MM.1S (cell line): Measurements from ENCODE around the gene SAMD3.

Experiments
- DNase-seq: peaks from one replicate; pipeline ENCODE4 v3.0.0-alpha.2; 2015
- H2AFZ ChIP-seq: fragments of 300-600 bp; sonication (generic); 2 replicates; pipeline ENCODE4 v1.6.0; 2016; ENCODE audit warnings: antibody characterized with exemption, low read length
- H3F3A ChIP-seq: fragments of 300-600 bp; sonication (generic); 2 replicates; pipeline ENCODE4 v1.6.1; 2016; ENCODE audit warnings: mild to moderate bottlenecking, antibody characterized with exemption, low read length, moderate library complexity, mixed read lengths; ENCODE audit not compliant: insufficient read depth
- H3K27ac ChIP-seq: fragments of 300-600 bp; sonication (generic); 2 replicates; pipeline ENCODE4 v1.5.1; 2016; ENCODE audit warnings: mild to moderate bottlenecking, low read length
- H3K27me3 ChIP-seq: fragments of 300-600 bp; sonication (generic); replicated peaks from 2 replicates; pipeline ENCODE4 v1.6.0; 2016; ENCODE audit warnings: low read length; ENCODE audit not compliant: insufficient read depth
- H3K36me3 ChIP-seq: fragments of 300-600 bp; sonication (generic); replicated peaks from 2 replicates; pipeline ENCODE4 v1.6.1; 2016; ENCODE audit warnings: mild to moderate bottlenecking, low read length, mixed read lengths; ENCODE audit not compliant: insufficient read depth
- H3K4me1 ChIP-seq: fragments of 300-600 bp; sonication (generic); 2 replicates; pipeline ENCODE4 v1.6.1; 2016; ENCODE audit warnings: low read length, mixed read lengths
- H3K4me2 ChIP-seq: fragments of 300-600 bp; sonication (generic); 2 replicates; pipeline ENCODE4 v1.6.0; 2016; ENCODE audit warnings: low read depth, low read length
- H3K4me3 ChIP-seq: fragments of 300-600 bp; sonication (generic); 2 replicates; pipeline ENCODE4 v1.5.1; 2016; ENCODE audit warnings: low read length, mixed read lengths
- H3K79me2 ChIP-seq: fragments of 300-600 bp; sonication (generic); 2 replicates; pipeline ENCODE4 v1.6.1; 2016; ENCODE audit warnings: mixed run types, low read length, mixed read lengths
- H3K9ac ChIP-seq: fragments of 300-600 bp; sonication (generic); 2 replicates; pipeline ENCODE4 v1.6.1; 2016; ENCODE audit warnings: low read length, mixed read lengths
- H3K9me2 ChIP-seq: fragments of 300-600 bp; sonication (generic); replicated peaks from 2 replicates; pipeline ENCODE4 v1.6.1; 2016; ENCODE audit warnings: mild to moderate bottlenecking, low read length, mixed read lengths; ENCODE audit not compliant: insufficient read depth
- H3K9me3 ChIP-seq: fragments of 300-600 bp; sonication (generic); replicated peaks from 2 replicates; pipeline ENCODE4 v1.6.1; 2016; ENCODE audit warnings: mild to moderate bottlenecking, low read length, mixed read lengths; ENCODE audit not compliant: insufficient read depth
- H4K20me1 ChIP-seq: fragments of 300-600 bp; sonication (generic); 2 replicates; pipeline ENCODE4 v1.6.1; 2016; ENCODE audit warnings: mild to moderate bottlenecking, low read length, moderate library complexity, mixed read lengths; ENCODE audit not compliant: insufficient read depth
- CTCF ChIP-seq: fragments of 300-600 bp; sonication (generic); IDR thresholded peaks from 2 replicates; pipeline ENCODE4 v1.5.1; 2016; ENCODE audit warnings: antibody characterized with exemption, low read length, mixed read lengths
- EZH2 ChIP-seq: fragments of 300-600 bp; sonication (generic); optimal IDR thresholded peaks from 2 replicates; pipeline ENCODE3; 2017; ENCODE audit warnings: low read depth, mild to moderate bottlenecking, antibody characterized with exemption, low read length, mixed read lengths
- EZH2phosphoT487 ChIP-seq: fragments of 300-600 bp; sonication (generic); IDR thresholded peaks from 2 replicates; pipeline ENCODE4 v1.6.1; 2018; ENCODE audit warnings: antibody characterized with exemption, low read length

Gene SAMD3

DNA sequence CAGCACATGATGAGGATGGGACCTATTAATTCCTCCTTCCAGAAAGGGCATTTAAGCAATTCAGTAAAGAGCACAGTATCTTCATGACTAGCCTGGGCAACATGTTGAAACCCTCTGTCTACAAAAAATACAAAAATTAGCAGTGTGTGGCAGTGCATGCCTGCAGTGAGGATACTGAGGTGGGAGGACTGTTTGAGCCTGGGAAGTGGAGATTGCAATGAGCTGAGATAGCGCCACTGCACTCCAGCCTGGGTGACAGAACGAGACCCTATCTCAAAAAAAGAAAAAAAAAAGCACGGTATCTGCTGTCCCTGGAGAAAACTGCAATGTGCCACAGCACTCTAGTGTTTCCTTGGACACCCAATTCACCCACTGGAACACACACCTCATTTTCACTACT, 18.4 kb downstream of the SAMD3 start:
- H2AFZ ChIP-seq = peak overlapping the region; percentile 30; the same call in 1 of the 2 replicates

DNA sequence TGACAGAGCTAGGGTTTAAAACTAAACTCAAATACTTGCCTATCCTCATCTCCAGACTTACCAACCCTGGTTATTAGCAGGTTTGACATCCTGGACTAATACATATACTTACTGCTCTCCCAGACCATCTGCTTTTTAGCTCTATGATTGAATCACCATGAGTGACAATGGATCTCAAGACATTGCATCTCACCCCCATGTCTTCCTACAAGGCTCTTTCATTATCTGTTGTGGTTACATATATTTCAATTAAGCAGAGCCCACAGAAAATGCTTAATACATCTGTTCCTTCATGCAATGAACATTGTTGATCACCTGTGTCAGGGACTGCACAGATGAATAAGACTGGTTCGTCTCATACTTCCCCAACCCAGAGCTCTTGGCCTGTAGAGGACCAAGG, 19.4 kb downstream of the SAMD3 start:
- H3K4me1 ChIP-seq = peaks cover 25% of the 10 kb centered on the region

More for the DNA sequence above, 18.4 kb downstream of the SAMD3 start:
- no peak for TF ChIP-seq CTCF
- TF ChIP-seq EZH2 = no peak
- TF ChIP-seq EZH2phosphoT487 = no peak
- Histone ChIP-seq H3K4me3 (0 out of 2 replicates have a peak overlapping the region, but pooled peaks have one; percentile 21), H3K4me1 (peaks cover 25% of the 10 kb centered on the region), H3K27ac (peak overlapping the region; percentile 75; the same call in 1 of the 2 replicates), H3K36me3 (no peaks in the 10 kb centered on the region), H3F3A (peaks cover 11% of the 10 kb centered on the region; the same call in 1 of the 2 replicates), H3K27me3 (no peaks in the 10 kb centered on the region), H3K9ac (no peak overlapping the region), H3K4me2 (peak overlapping the region; percentile 65), H4K20me1 (no peaks in the 10 kb centered on the region), H3K79me2 (no peaks in the 10 kb centered on the region), H3K9me3 (no peaks in the 10 kb centered on the region), H3K9me2 (no peaks in the 10 kb centered on the region)
- no peak for DNase-seq

GRCh38 chr6:130202782-130203181, 20.0 kb downstream of the SAMD3 start:
- Histone ChIP-seq H3K9me2 (no peaks in the 10 kb centered on the region), H3K4me1 (peaks cover 25% of the 10 kb centered on the region), H3K9me3 (no peaks in the 10 kb centered on the region), H3K4me2 (peak overlapping the region; percentile 65), H3K79me2 (no peaks in the 10 kb centered on the region), H2AFZ (peak overlapping the region; percentile 52), H3F3A (peaks cover 11% of the 10 kb centered on the region; the same call in 1 of the 2 replicates), H3K36me3 (no peaks in the 10 kb centered on the region), H3K27ac (peak overlapping the region; percentile 75), H3K4me3 (peak overlapping the region; percentile 32; the same call in 1 of the 2 replicates), H3K27me3 (no peaks in the 10 kb centered on the region), H3K9ac (peak overlapping the region; percentile 54; the same call in 1 of the 2 replicates), H4K20me1 (no peaks in the 10 kb centered on the region)
- no peak for TF ChIP-seq CTCF
- no peak for TF ChIP-seq EZH2
- no peak for TF ChIP-seq EZH2phosphoT487
- DNase-seq = peak; percentile 70

More for the DNA sequence above, 19.4 kb downstream of the SAMD3 start:
- no peak for TF ChIP-seq EZH2phosphoT487
- H3K4me3 ChIP-seq = peak overlapping the region; percentile 32; the same call in 1 of the 2 replicates
- no peaks in the 10 kb centered on the region for H3K79me2 ChIP-seq
- H3K9ac ChIP-seq = peak overlapping the region; percentile 54; the same call in 1 of the 2 replicates
- H3K9me3 ChIP-seq = no peaks in the 10 kb centered on the region
- H4K20me1 ChIP-seq = no peaks in the 10 kb centered on the region
- peak overlapping the region; percentile 52 for H2AFZ ChIP-seq
- peaks cover 11% of the 10 kb centered on the region; the same call in 1 of the 2 replicates for H3F3A ChIP-seq
- H3K27ac ChIP-seq = peak overlapping the region; percentile 75
- H3K4me2 ChIP-seq = peak overlapping the region; percentile 65
- H3K27me3 ChIP-seq = no peaks in the 10 kb centered on the region
- peak; percentile 41 for DNase-seq
- H3K9me2 ChIP-seq = no peaks in the 10 kb centered on the region
- H3K36me3 ChIP-seq = no peaks in the 10 kb centered on the region

DNA sequence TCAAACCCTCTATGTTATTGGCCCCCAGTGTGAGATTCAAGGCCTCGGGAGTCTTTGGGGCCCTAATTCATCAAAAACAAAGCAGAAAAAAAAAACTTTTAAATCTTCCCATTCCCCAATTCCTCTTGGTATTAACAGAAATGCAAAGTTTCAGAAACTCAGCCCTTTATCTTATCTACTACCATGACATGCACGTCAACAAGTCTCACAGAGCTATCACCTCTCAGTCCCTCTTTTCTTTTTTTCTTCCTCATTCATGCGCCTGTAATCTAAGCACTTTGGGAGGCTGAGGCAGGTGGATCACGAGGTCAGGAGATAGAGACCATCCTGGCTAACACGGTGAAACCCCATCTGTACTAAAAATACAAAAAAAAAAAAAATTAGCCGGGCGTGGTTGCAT, 22.7 kb downstream of the SAMD3 start:
- TF ChIP-seq EZH2phosphoT487 = no peak
- TF ChIP-seq EZH2 = no peak
- TF ChIP-seq CTCF = no peak
- Histone ChIP-seq H3K79me2 (no peaks in the 10 kb centered on the region), H3K4me1 (peaks cover 25% of the 10 kb centered on the region), H3K36me3 (no peaks in the 10 kb centered on the region), H3K4me2 (no peak overlapping the region), H2AFZ (no peak overlapping the region), H3K9me3 (no peaks in the 10 kb centered on the region), H3F3A (peaks cover 11% of the 10 kb centered on the region; the same call in 1 of the 2 replicates), H3K9me2 (no peaks in the 10 kb centered on the region), H3K4me3 (no peak overlapping the region), H3K9ac (no peak overlapping the region), H4K20me1 (no peaks in the 10 kb centered on the region), H3K27me3 (no peaks in the 10 kb centered on the region), H3K27ac (no peak overlapping the region)
- DNase-seq = no peak
